H1 (cell line): Measurements from ENCODE around the gene LSM14B. TPM values are rescaled to one million over a fixed set of nuclear protein-coding genes. Genes with fewer than 3 reads are reported as not detected.

ENCODE experiments used
- CTCF ChIA-PET: fragments of 300-600 bp; sonication (Branson Sonifier 250); formaldehyde crosslinking; loops from one replicate; lab custom pipeline; 2021; ENCODE audit not compliant: partially characterized antibody; lab: Charles Lee
- POLR2A ChIA-PET: fragments of 300-600 bp; sonication (Branson Sonifier 250); formaldehyde crosslinking; loops from one replicate; lab custom pipeline; 2021; ENCODE audit warnings: inconsistent platforms; ENCODE audit not compliant: partially characterized antibody; lab: Charles Lee
- DNase-seq, 2 experiments: peaks; one replicate each; pipeline versions ENCODE4 v3.0.0 to v3.0.0-alpha.2; 2010 to 2022; ENCODE audit warnings: low spot score in 2 of 2, low read depth in 1 of 2, mixed read lengths in 1 of 2
- FAIRE-seq: peaks from 2 replicates; lab custom pipeline; 2011; peaks lifted over from hg19 to GRCh38; lab: Jason Lieb, UNC
- H2AFZ ChIP-seq: 2 replicates; pipeline ENCODE4 v1.8.1; 2012; ENCODE audit warnings: low read length, inconsistent platforms
- H2AK5ac ChIP-seq: 2 replicates; pipeline ENCODE4 v1.6.1; 2013; ENCODE audit warnings: low read depth, low read length
- H2BK120ac ChIP-seq: replicated peaks from 2 replicates; pipeline ENCODE3; 2013; ENCODE audit warnings: low read depth, low read length, inconsistent platforms
- H2BK12ac ChIP-seq: 2 replicates; pipeline ENCODE4 v1.6.1; 2013; ENCODE audit warnings: low read depth, low read length
- H2BK15ac ChIP-seq: 2 replicates; pipeline ENCODE4 v1.6.1; 2013; ENCODE audit warnings: low read length
- H2BK20ac ChIP-seq: 2 replicates; pipeline ENCODE4 v1.6.1; 2013; ENCODE audit warnings: low read length
- H2BK5ac ChIP-seq: 2 replicates; pipeline ENCODE4 v1.6.1; 2013; ENCODE audit warnings: low read depth, low read length
- H3K14ac ChIP-seq: 2 replicates; pipeline ENCODE4 v1.6.1; 2013; ENCODE audit warnings: inconsistent platforms; ENCODE audit not compliant: insufficient read length
- H3K18ac ChIP-seq: 2 replicates; pipeline ENCODE4 v1.6.1; 2013; ENCODE audit warnings: low read length; ENCODE audit errors: extremely low read depth
- H3K23ac ChIP-seq: 2 replicates; pipeline ENCODE4 v1.6.1; 2013; ENCODE audit warnings: inconsistent platforms; ENCODE audit not compliant: insufficient read length
- H3K23me2 ChIP-seq: 2 replicates; pipeline ENCODE4 v1.6.1; 2013; ENCODE audit warnings: low read depth, low read length
- H3K27ac ChIP-seq: 2 replicates; pipeline ENCODE4 v1.6.1; 2011; ENCODE audit warnings: low read depth, low read length, inconsistent platforms
- H3K27me3 ChIP-seq, 4 experiments: replicated peaks in 1 of 4; 1 replicate in 1 of 4; 2 replicates in 3 of 4; pipeline versions ENCODE4 v1.6.1 to v1.8.1; 2011 to 2013; ENCODE audit warnings: low read length in 3 of 4, mild to moderate bottlenecking in 3 of 4, inconsistent platforms in 2 of 4, mixed read lengths in 2 of 4, moderate library complexity in 1 of 4; ENCODE audit not compliant: control insufficient read depth in 3 of 4, insufficient read depth in 3 of 4; ENCODE audit errors: extremely low read depth in 1 of 4
- H3K36me3 ChIP-seq, 4 experiments: 2 replicates each; pipeline versions ENCODE4 v1.6.1 to v1.8.1; 2011 to 2013; ENCODE audit warnings: mild to moderate bottlenecking in 4 of 4, low read length in 3 of 4, moderate library complexity in 2 of 4, control low read depth in 1 of 4, inconsistent platforms in 1 of 4; ENCODE audit not compliant: insufficient read depth in 4 of 4, control insufficient read depth in 2 of 4
- H3K4ac ChIP-seq: replicated peaks from 2 replicates; pipeline ENCODE3; 2013; ENCODE audit warnings: low read length, low read depth, mixed read lengths, inconsistent platforms; ENCODE audit not compliant: insufficient read length
- H3K4me1 ChIP-seq, 4 experiments: replicated peaks in 1 of 4; 1 replicate in 1 of 4; 2 replicates in 3 of 4; pipeline versions ENCODE4 v1.6.1 to v1.8.1; 2011 to 2013; ENCODE audit warnings: low read length in 3 of 4, inconsistent platforms in 2 of 4, mixed read lengths in 1 of 4; ENCODE audit not compliant: insufficient read depth in 4 of 4, control insufficient read depth in 3 of 4
- H3K4me2 ChIP-seq, 2 experiments: 2 replicates each; pipeline versions ENCODE4 v1.6.1 to v1.8.1; 2011 to 2013; ENCODE audit warnings: low read depth in 2 of 2, low read length in 2 of 2, control low read depth in 1 of 2, inconsistent platforms in 1 of 2, mild to moderate bottlenecking in 1 of 2; ENCODE audit not compliant: insufficient read depth in 1 of 2
- H3K4me3 ChIP-seq, 4 experiments: fragments of 200-600, 300-600 bp in 1 of 4; sonication (generic), shearing (Covaris generic), sonication (Bioruptor Twin) in 1 of 4; 2 replicates each; pipeline versions ENCODE4 v1.5.1 to v1.8.1; 2011 to 2016; ENCODE audit warnings: low read length in 4 of 4, low read depth in 3 of 4, control low read depth in 2 of 4, inconsistent platforms in 2 of 4, mild to moderate bottlenecking in 2 of 4, mixed read lengths in 1 of 4, moderate library complexity in 1 of 4; ENCODE audit not compliant: insufficient read depth in 2 of 4; ENCODE audit errors: extremely low read depth in 1 of 4
- H3K56ac ChIP-seq: replicated peaks from 2 replicates; pipeline ENCODE3; 2013; ENCODE audit warnings: low read depth, mild to moderate bottlenecking, mixed read lengths, low read length, inconsistent platforms; ENCODE audit not compliant: insufficient read length
- H3K79me1 ChIP-seq: 2 replicates; pipeline ENCODE4 v1.6.1; 2013; ENCODE audit warnings: low read depth, low read length, control low read depth
- H3K79me2 ChIP-seq, 2 experiments: 2 replicates each; pipeline versions ENCODE4 v1.6.1 to v1.8.1; 2012 to 2013; ENCODE audit warnings: low read length in 2 of 2, mild to moderate bottlenecking in 2 of 2, inconsistent platforms in 1 of 2; ENCODE audit not compliant: insufficient read depth in 2 of 2, control insufficient read depth in 1 of 2
- H3K9ac ChIP-seq, 4 experiments: replicated peaks in 1 of 4; 1 replicate in 1 of 4; 2 replicates in 3 of 4; pipeline versions ENCODE4 v1.6.1 to v1.8.1; 2011 to 2013; ENCODE audit warnings: low read depth in 3 of 4, low read length in 3 of 4, control low read depth in 2 of 4, mild to moderate bottlenecking in 2 of 4, moderate library complexity in 2 of 4, inconsistent platforms in 1 of 4; ENCODE audit errors: extremely low read depth in 1 of 4
- H3K9me3 ChIP-seq, 2 experiments: 2 replicates each; pipeline versions ENCODE4 v1.6.1 to v1.8.1; 2012 to 2013; ENCODE audit warnings: mild to moderate bottlenecking in 2 of 2, moderate library complexity in 2 of 2, control low read depth in 1 of 2, inconsistent platforms in 1 of 2, low read depth in 1 of 2, low read length in 1 of 2, mixed read lengths in 1 of 2; ENCODE audit not compliant: insufficient read depth in 2 of 2
- H4K20me1 ChIP-seq, 2 experiments: replicated peaks in 1 of 2; 2 replicates each; pipeline versions ENCODE3 to v1.8.1; 2011 to 2013; ENCODE audit warnings: inconsistent platforms in 2 of 2, low read length in 2 of 2, mild to moderate bottlenecking in 1 of 2; ENCODE audit not compliant: insufficient read depth in 2 of 2, control insufficient read depth in 1 of 2
- H4K5ac ChIP-seq: 2 replicates; pipeline ENCODE4 v1.6.1; 2013; ENCODE audit warnings: low read length, low read depth, mixed read lengths, inconsistent platforms; ENCODE audit not compliant: insufficient read length
- H4K8ac ChIP-seq: 2 replicates; pipeline ENCODE4 v1.8.0; 2013; ENCODE audit warnings: mild to moderate bottlenecking, moderate library complexity, low read length, inconsistent platforms; ENCODE audit not compliant: insufficient read depth; ENCODE audit errors: extremely low read depth
- H4K91ac ChIP-seq: replicated peaks from 2 replicates; pipeline ENCODE3; 2013; ENCODE audit warnings: low read length, mixed read lengths, inconsistent platforms; ENCODE audit not compliant: insufficient read length
- BACH1 ChIP-seq: IDR thresholded peaks from 2 replicates; pipeline ENCODE4 v1.6.1; 2012; ENCODE audit warnings: low read length, improper control_type of control experiment
- BRCA1 ChIP-seq: IDR thresholded peaks from 2 replicates; pipeline ENCODE4 v1.6.1; 2012; ENCODE audit warnings: low read depth, low read length, improper control_type of control experiment
- EGR1 ChIP-seq: IDR thresholded peaks from 2 replicates; pipeline ENCODE4 v1.6.1; 2011; ENCODE audit warnings: low read depth, low read length, borderline replicate concordance
- GABPA ChIP-seq: IDR thresholded peaks from 2 replicates; pipeline ENCODE4 v1.6.1; 2011; ENCODE audit warnings: mild to moderate bottlenecking, low read length, moderate library complexity, borderline replicate concordance; ENCODE audit not compliant: insufficient read depth
- MAFK ChIP-seq: IDR thresholded peaks from 2 replicates; pipeline ENCODE4 v1.6.1; 2012; ENCODE audit warnings: low read depth, mild to moderate bottlenecking, improper control_type of control experiment, low read length
- POU5F1 ChIP-seq: IDR thresholded peaks from 2 replicates; pipeline ENCODE4 v1.6.1; 2011; ENCODE audit warnings: low read depth, mild to moderate bottlenecking, low read length, moderate library complexity
- SIRT6 ChIP-seq: IDR thresholded peaks from one replicate; pipeline ENCODE4 v1.7.1; 2012; ENCODE audit warnings: low read length, inconsistent platforms
- SP1 ChIP-seq: IDR thresholded peaks from 2 replicates; pipeline ENCODE4 v1.6.1; 2011; ENCODE audit warnings: low read depth, low read length
- SP4 ChIP-seq: IDR thresholded peaks from 2 replicates; pipeline ENCODE4 v1.6.1; 2012; ENCODE audit warnings: low read length, inconsistent platforms
- WGBS, 2 experiments: shearing (Covaris generic) in 1 of 2; methylation state at CpG; one replicate each; pipeline versions ENCODE4 v1.1.6 to v1.1.7; 2013 to 2015; ENCODE audit warnings: low lambda C conversion rate in 2 of 2, mixed read lengths in 2 of 2, inconsistent platforms in 1 of 2, low coverage in 1 of 2, missing lambda C conversion rate in 1 of 2; ENCODE audit not compliant: insufficient replicate concordance in 2 of 2, insufficient coverage in 1 of 2, insufficient read length in 1 of 2; ENCODE audit errors: extremely low coverage in 1 of 2, missing lambda C conversion rate in 1 of 2; 5-methylcytosine and 5-hydroxymethylcytosine counted together
- polyA plus RNA-seq, 7 experiments: library from polyadenylated mRNA; depleted of rRNA in 3 of 7; stranded (reverse) in 5 of 7; unstranded in 2 of 7; fragments of >200 nt in 5 of 7; fragments of 200-250 nt in 2 of 7; gene quantifications; 1 replicate in 5 of 7; 2 replicates in 1 of 7; 4 replicates in 1 of 7; pipeline versions ENCODE4 v1.2.1 to v1.2.3, GENCODE V29; 2011 to 2013; ENCODE audit warnings: missing spikeins in 2 of 7, mixed read lengths in 2 of 7
- total RNA-seq: library from RNA; stranded (reverse); fragmentation: NEBNext Ultra II Directional; extraction: Animal tissue kit (Norgen Biotek cat#: 25700); gene quantifications from 2 replicates; pipeline ENCODE4 v1.2.1, GENCODE V29; 2021
- TF ChIP-seq, protein P1 (sequence below), 3 experiments: IDR thresholded peaks; 1 replicate in 2 of 3; 2 replicates in 1 of 3; pipeline versions ENCODE4 v1.5.1 to v1.6.1; 2011; ENCODE audit warnings: low read length in 3 of 3, mild to moderate bottlenecking in 3 of 3, inconsistent platforms in 2 of 3, low read depth in 1 of 3, moderate library complexity in 1 of 3; ENCODE audit not compliant: insufficient read depth in 1 of 3; ENCODE audit errors: control extremely low read depth in 1 of 3
- TF ChIP-seq, protein P2 (sequence below): IDR thresholded peaks from 2 replicates; pipeline ENCODE4 v1.6.1; 2012; ENCODE audit warnings: inconsistent platforms

Gene LSM14B
- total and polyA plus RNA-seq, 2 of the 8 experiments (the other 6 are each of a cell fraction or from before 2014, with no cell fraction given) = 58.3 to 65.6 TPM

DNA sequence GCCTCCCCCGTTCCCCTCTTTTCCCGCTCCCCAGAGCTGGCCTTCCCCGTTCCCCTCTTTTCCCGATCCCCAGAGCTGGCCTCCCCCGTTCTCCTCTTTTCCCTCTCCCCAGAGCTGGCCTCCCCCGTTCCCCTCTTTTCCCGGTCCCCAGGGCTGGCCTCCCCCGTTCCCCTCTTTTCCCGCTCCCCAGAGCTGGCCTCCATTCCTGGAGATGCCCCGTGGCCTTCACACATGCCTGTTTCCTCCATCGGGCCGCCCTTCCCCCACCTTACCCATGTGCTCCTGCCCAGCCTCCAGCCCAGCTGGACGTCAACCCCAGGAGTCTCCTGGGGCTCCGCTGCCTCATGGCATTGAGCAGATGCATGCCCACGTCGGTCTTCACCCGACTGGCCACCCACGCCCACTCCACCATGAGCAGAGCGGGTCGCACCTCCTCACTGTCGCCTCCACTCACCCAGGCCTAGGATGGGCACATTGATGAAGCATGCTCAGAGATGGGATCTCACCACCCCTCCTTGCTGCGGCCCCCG, 29.6 kb downstream of the LSM14B start:
- WGBS, 2 experiments = 85% methylated on average over 18 of the region's 23 CpGs; no CpG with 5 or more reads in 1 of the 2 experiments
- no peaks in the 10 kb centered on the region for H3K23me2 ChIP-seq
- no peak overlapping the region for H2BK12ac ChIP-seq
- H3K4me2 ChIP-seq = no peak overlapping the region
- H3K9me3 ChIP-seq = no peaks in the 10 kb centered on the region; a peak in 1 of 4 replicates
- no peak overlapping the region for H3K27ac ChIP-seq
- no peak overlapping the region for H3K23ac ChIP-seq
- H2BK15ac ChIP-seq = no peak overlapping the region
- peaks cover 0 to 6% (median 4%) of the 10 kb centered on the region in 4 experiments; a peak in 4 of 8 replicates for H3K36me3 ChIP-seq
- H4K8ac ChIP-seq = peak overlapping the region; percentile 84
- no peak for FAIRE-seq
- no peak overlapping the region for H3K4me3 ChIP-seq
- H3K9ac ChIP-seq = no peak overlapping the region
- H3K79me1 ChIP-seq = peaks cover 51% of the 10 kb centered on the region
- no peak overlapping the region for H4K5ac ChIP-seq
- H3K79me2 ChIP-seq = peaks cover 41 to 99% of the 10 kb centered on the region in 2 experiments
- ChIA-PET CTCF (interaction anchor here (1.9 kb wide), 1 partner anchor 16 kb away, joined by 6 read pairs; no protein-coding TSS in a partner anchor), POLR2A (interaction anchor here (0.6 to 1.1 kb wide), 4 partner anchors 9 to 477 kb away, joined by 3 to 6 read pairs (median 4); partner anchors contain the start of genes PSMA7, SS18L1 and TAF4)
- H4K91ac ChIP-seq = no peak overlapping the region
- 0 out of 2 replicates have a peak overlapping the region, but pooled peaks have one; percentile 13 for H2AK5ac ChIP-seq
- H4K20me1 ChIP-seq = peaks cover 44 to 58% of the 10 kb centered on the region in 2 experiments
- no peak overlapping the region for H3K56ac ChIP-seq
- no peak overlapping the region for H3K4ac ChIP-seq
- no peak overlapping the region for H3K14ac ChIP-seq
- no peak overlapping the region for H2BK5ac ChIP-seq
- H2BK120ac ChIP-seq = no peak overlapping the region
- H2BK20ac ChIP-seq = no peak overlapping the region
- H2AFZ ChIP-seq = no peak overlapping the region
- H3K27me3 ChIP-seq = no peaks in the 10 kb centered on the region
- no peak overlapping the region for H3K18ac ChIP-seq
- DNase-seq = no peak
- peaks cover 0 to 28% (median 15%) of the 10 kb centered on the region in 4 experiments; a peak in 6 of 7 replicates for H3K4me1 ChIP-seq
- TF ChIP-seq GABPA = no peak
- no peak for TF ChIP-seq BACH1
- no peak for TF ChIP-seq SIRT6
- TF ChIP-seq EGR1 = no peak
- TF ChIP-seq, protein P1, sequence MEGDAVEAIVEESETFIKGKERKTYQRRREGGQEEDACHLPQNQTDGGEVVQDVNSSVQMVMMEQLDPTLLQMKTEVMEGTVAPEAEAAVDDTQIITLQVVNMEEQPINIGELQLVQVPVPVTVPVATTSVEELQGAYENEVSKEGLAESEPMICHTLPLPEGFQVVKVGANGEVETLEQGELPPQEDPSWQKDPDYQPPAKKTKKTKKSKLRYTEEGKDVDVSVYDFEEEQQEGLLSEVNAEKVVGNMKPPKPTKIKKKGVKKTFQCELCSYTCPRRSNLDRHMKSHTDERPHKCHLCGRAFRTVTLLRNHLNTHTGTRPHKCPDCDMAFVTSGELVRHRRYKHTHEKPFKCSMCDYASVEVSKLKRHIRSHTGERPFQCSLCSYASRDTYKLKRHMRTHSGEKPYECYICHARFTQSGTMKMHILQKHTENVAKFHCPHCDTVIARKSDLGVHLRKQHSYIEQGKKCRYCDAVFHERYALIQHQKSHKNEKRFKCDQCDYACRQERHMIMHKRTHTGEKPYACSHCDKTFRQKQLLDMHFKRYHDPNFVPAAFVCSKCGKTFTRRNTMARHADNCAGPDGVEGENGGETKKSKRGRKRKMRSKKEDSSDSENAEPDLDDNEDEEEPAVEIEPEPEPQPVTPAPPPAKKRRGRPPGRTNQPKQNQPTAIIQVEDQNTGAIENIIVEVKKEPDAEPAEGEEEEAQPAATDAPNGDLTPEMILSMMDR (IDR thresholded peaks at IDR 0.05; ENCODE audit: control extremely low read depth in 1 of 3, insufficient read depth in 1 of 3, low read depth in 1 of 3, low read length in 3 of 3) = no peak
- no peak for TF ChIP-seq BRCA1
- TF ChIP-seq, protein P2, sequence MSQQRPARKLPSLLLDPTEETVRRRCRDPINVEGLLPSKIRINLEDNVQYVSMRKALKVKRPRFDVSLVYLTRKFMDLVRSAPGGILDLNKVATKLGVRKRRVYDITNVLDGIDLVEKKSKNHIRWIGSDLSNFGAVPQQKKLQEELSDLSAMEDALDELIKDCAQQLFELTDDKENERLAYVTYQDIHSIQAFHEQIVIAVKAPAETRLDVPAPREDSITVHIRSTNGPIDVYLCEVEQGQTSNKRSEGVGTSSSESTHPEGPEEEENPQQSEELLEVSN = no peak
- TF ChIP-seq SP1 = no peak
- no peak for TF ChIP-seq POU5F1
- TF ChIP-seq SP4 = no peak
- TF ChIP-seq MAFK = no peak
